Karpas-422 (cell line): Measurements from ENCODE around the gene SMOC2. TPM values are rescaled to one million over a fixed set of nuclear protein-coding genes. Genes with fewer than 3 reads are reported as not detected.

Experiments
- DNase-seq: peaks from one replicate; pipeline ENCODE4 v3.0.0-alpha.2; 2015
- H2AFZ ChIP-seq: fragments of 200-600 bp; sonication (generic); 2 replicates; pipeline ENCODE4 v1.6.1; 2014; ENCODE audit warnings: antibody characterized with exemption, low read length, mixed read lengths
- H3K27ac ChIP-seq: fragments of 200-600 bp; sonication (generic); 2 replicates; pipeline ENCODE4 v1.5.1; 2014; ENCODE audit warnings: mild to moderate bottlenecking, low read length, moderate library complexity
- H3K27me3 ChIP-seq: fragments of 200-600 bp; sonication (generic); 2 replicates; pipeline ENCODE4 v1.6.1; 2014; ENCODE audit warnings: low read length, mixed read lengths
- H3K36me3 ChIP-seq: fragments of 200-600 bp; sonication (generic); 2 replicates; pipeline ENCODE4 v1.6.1; 2014; ENCODE audit warnings: low read length, mixed read lengths; ENCODE audit not compliant: insufficient read depth
- H3K4me1 ChIP-seq: fragments of 200-600 bp; sonication (generic); 2 replicates; pipeline ENCODE4 v1.6.1; 2014; ENCODE audit warnings: mild to moderate bottlenecking, low read length, mixed read lengths
- H3K4me2 ChIP-seq: fragments of 200-600 bp; sonication (generic); 2 replicates; pipeline ENCODE4 v1.6.1; 2014; ENCODE audit warnings: low read length, low read depth, mild to moderate bottlenecking; ENCODE audit not compliant: poor library complexity, severe bottlenecking
- H3K4me3 ChIP-seq: fragments of 200-600 bp; sonication (generic); 2 replicates; pipeline ENCODE4 v1.5.1; 2014; ENCODE audit warnings: mild to moderate bottlenecking, antibody characterized with exemption, low read length, mixed read lengths
- H3K79me2 ChIP-seq: fragments of 200-600 bp; sonication (generic); 2 replicates; pipeline ENCODE4 v1.6.1; 2014; ENCODE audit warnings: mild to moderate bottlenecking, low read length, mixed read lengths
- H3K9ac ChIP-seq: fragments of 200-600 bp; sonication (generic); 2 replicates; pipeline ENCODE4 v1.6.0; 2014; ENCODE audit warnings: low read length
- H3K9me2 ChIP-seq: fragments of 200-600 bp; sonication (generic), shearing (Covaris generic); replicated peaks from 2 replicates; pipeline ENCODE4 v1.6.0; 2014; ENCODE audit warnings: mild to moderate bottlenecking, low read length, moderate library complexity; ENCODE audit not compliant: insufficient read depth
- H3K9me3 ChIP-seq: fragments of 300-700, 200-600 bp; sonication (generic); 2 replicates; pipeline ENCODE4 v1.6.1; 2014; ENCODE audit warnings: low read length, mixed read lengths
- H4K20me1 ChIP-seq: fragments of 200-600 bp; sonication (generic); 2 replicates; pipeline ENCODE4 v1.6.1; 2014; ENCODE audit warnings: mild to moderate bottlenecking, antibody characterized with exemption, low read length, low read depth; ENCODE audit not compliant: insufficient read depth
- total RNA-seq: library from RNA; depleted of rRNA; stranded (reverse); fragments of >200 nt; shearing (Covaris generic); gene quantifications from 2 replicates; pipeline ENCODE4 v1.2.3, GENCODE V29; 2014; ENCODE audit warnings: low replicate concordance

SMOC2 gene
- total RNA-seq, 1 experiment from 2014 or later, result not detected

- no peak for DNase-seq
- Histone ChIP-seq H3K4me1 (no peaks in the 10 kb centered on the region), H3K9ac (no peak overlapping the region), H3K9me2 (no peaks in the 10 kb centered on the region), H3K79me2 (no peaks in the 10 kb centered on the region), H3K27me3 (no peaks in the 10 kb centered on the region), H3K4me2 (no peak overlapping the region), H3K4me3 (no peak overlapping the region), H4K20me1 (no peaks in the 10 kb centered on the region), H3K36me3 (no peaks in the 10 kb centered on the region), H3K9me3 (no peaks in the 10 kb centered on the region), H3K27ac (no peak overlapping the region), H2AFZ (no peak overlapping the region)
These were observed 28.9 kb downstream of the SMOC2 start for GRCh38 chr6:168469926-168470325.

GRCh38 chr6:168472363-168472762 is 31.4 kb downstream of the SMOC2 start:
- Histone ChIP-seq H3K9me2 (no peaks in the 10 kb centered on the region), H3K9ac (no peak overlapping the region), H3K4me1 (no peaks in the 10 kb centered on the region), H3K27me3 (no peaks in the 10 kb centered on the region), H2AFZ (no peak overlapping the region), H3K4me3 (no peak overlapping the region), H3K36me3 (no peaks in the 10 kb centered on the region), H4K20me1 (no peaks in the 10 kb centered on the region), H3K9me3 (no peaks in the 10 kb centered on the region), H3K4me2 (no peak overlapping the region), H3K27ac (no peak overlapping the region), H3K79me2 (no peaks in the 10 kb centered on the region)
- no peak for DNase-seq

- Histone ChIP-seq H3K4me1 (no peaks in the 10 kb centered on the region), H3K79me2 (no peaks in the 10 kb centered on the region), H3K4me3 (no peak overlapping the region), H3K9me3 (no peaks in the 10 kb centered on the region), H4K20me1 (no peaks in the 10 kb centered on the region), H3K9me2 (no peaks in the 10 kb centered on the region), H2AFZ (no peak overlapping the region), H3K9ac (no peak overlapping the region), H3K27me3 (no peaks in the 10 kb centered on the region), H3K36me3 (no peaks in the 10 kb centered on the region), H3K27ac (no peak overlapping the region), H3K4me2 (no peak overlapping the region)
- no peak for DNase-seq
These were observed 32.2 kb downstream of the SMOC2 start for GRCh38 chr6:168473197-168473596.

GRCh38 chr6:168475188-168476013 is 34.4 kb downstream of the SMOC2 start:
- Histone ChIP-seq H3K9ac (no peak overlapping the region), H2AFZ (no peak overlapping the region), H3K9me2 (no peaks in the 10 kb centered on the region), H3K4me2 (no peak overlapping the region), H3K9me3 (no peaks in the 10 kb centered on the region), H3K4me1 (no peaks in the 10 kb centered on the region), H3K27ac (no peak overlapping the region), H3K27me3 (no peaks in the 10 kb centered on the region), H3K79me2 (no peaks in the 10 kb centered on the region), H3K4me3 (no peak overlapping the region), H3K36me3 (no peaks in the 10 kb centered on the region), H4K20me1 (no peaks in the 10 kb centered on the region)
- DNase-seq, result no peak

GRCh38 chr6:168479421-168479820 is 38.4 kb downstream of the SMOC2 start:
- H4K20me1 ChIP-seq, result no peaks in the 10 kb centered on the region
- H2AFZ ChIP-seq, result no peak overlapping the region
- H3K9me2 ChIP-seq, result no peaks in the 10 kb centered on the region
- H3K4me3 ChIP-seq, result no peak overlapping the region
- H3K36me3 ChIP-seq, result no peaks in the 10 kb centered on the region
- no peak overlapping the region for H3K27ac ChIP-seq
- no peaks in the 10 kb centered on the region for H3K79me2 ChIP-seq
- H3K9ac ChIP-seq, result no peak overlapping the region
- no peak overlapping the region for H3K4me2 ChIP-seq
- no peaks in the 10 kb centered on the region for H3K27me3 ChIP-seq
- H3K4me1 ChIP-seq, result no peaks in the 10 kb centered on the region
- H3K9me3 ChIP-seq, result no peaks in the 10 kb centered on the region
- no peak for DNase-seq

GRCh38 chr6:168480481-168480880 is 39.5 kb downstream of the SMOC2 start:
- no peaks in the 10 kb centered on the region for H4K20me1 ChIP-seq
- no peaks in the 10 kb centered on the region for H3K27me3 ChIP-seq
- no peak for DNase-seq
- no peak overlapping the region for H3K27ac ChIP-seq
- H3K9ac ChIP-seq, result no peak overlapping the region
- no peak overlapping the region for H3K4me3 ChIP-seq
- H3K36me3 ChIP-seq, result no peaks in the 10 kb centered on the region
- H3K79me2 ChIP-seq, result no peaks in the 10 kb centered on the region
- no peaks in the 10 kb centered on the region for H3K9me3 ChIP-seq
- H3K9me2 ChIP-seq, result no peaks in the 10 kb centered on the region
- no peak overlapping the region for H2AFZ ChIP-seq
- no peak overlapping the region for H3K4me2 ChIP-seq
- H3K4me1 ChIP-seq, result no peaks in the 10 kb centered on the region

GRCh38 chr6:168485818-168486217 is 44.8 kb downstream of the SMOC2 start:
- no peak overlapping the region for H3K27ac ChIP-seq
- no peak for DNase-seq
- no peaks in the 10 kb centered on the region for H3K27me3 ChIP-seq
- H2AFZ ChIP-seq, result no peak overlapping the region
- no peaks in the 10 kb centered on the region for H3K9me3 ChIP-seq
- H3K9ac ChIP-seq, result no peak overlapping the region
- no peak overlapping the region for H3K4me3 ChIP-seq
- H3K9me2 ChIP-seq, result no peaks in the 10 kb centered on the region
- H3K4me2 ChIP-seq, result no peak overlapping the region
- no peaks in the 10 kb centered on the region for H3K4me1 ChIP-seq
- no peaks in the 10 kb centered on the region for H3K79me2 ChIP-seq
- H3K36me3 ChIP-seq, result no peaks in the 10 kb centered on the region
- no peaks in the 10 kb centered on the region for H4K20me1 ChIP-seq

GRCh38 chr6:168490757-168491156 is 49.8 kb downstream of the SMOC2 start:
- H3K9ac ChIP-seq, result no peak overlapping the region
- H3K79me2 ChIP-seq, result no peaks in the 10 kb centered on the region
- no peak overlapping the region for H3K4me2 ChIP-seq
- H3K4me3 ChIP-seq, result no peak overlapping the region
- no peaks in the 10 kb centered on the region for H3K9me3 ChIP-seq
- H3K9me2 ChIP-seq, result no peaks in the 10 kb centered on the region
- H2AFZ ChIP-seq, result no peak overlapping the region
- H3K4me1 ChIP-seq, result no peaks in the 10 kb centered on the region
- no peak overlapping the region for H3K27ac ChIP-seq
- no peaks in the 10 kb centered on the region for H3K36me3 ChIP-seq
- DNase-seq, result no peak
- no peaks in the 10 kb centered on the region for H3K27me3 ChIP-seq
- no peaks in the 10 kb centered on the region for H4K20me1 ChIP-seq
